SK-N-SH treated with all-trans-retinoic acid at 6 μM for 48 hours (cell line): ENCODE data around the gene SEBOX.

ENCODE experiments used
- CREB5 ChIP-seq: fragments of 250-450 bp; sonication (Bioruptor Pico); IDR thresholded peaks from 2 replicates; pipeline ENCODE4 v1.5.1; 2020; ENCODE audit warnings: low read depth, mild to moderate bottlenecking, moderate library complexity
- CSRNP3 ChIP-seq: fragments of 250-450 bp; sonication (Bioruptor Pico); IDR thresholded peaks from 2 replicates; pipeline ENCODE4 v1.5.1; 2021; ENCODE audit warnings: mild to moderate bottlenecking, moderate library complexity
- TF ChIP-seq, protein P1 (sequence below): fragments of 250-450 bp; sonication (Bioruptor Pico); IDR thresholded peaks from 2 replicates; pipeline ENCODE4 v1.8.0; 2020; ENCODE audit warnings: mild to moderate bottlenecking, moderate library complexity, borderline replicate concordance

DNA sequence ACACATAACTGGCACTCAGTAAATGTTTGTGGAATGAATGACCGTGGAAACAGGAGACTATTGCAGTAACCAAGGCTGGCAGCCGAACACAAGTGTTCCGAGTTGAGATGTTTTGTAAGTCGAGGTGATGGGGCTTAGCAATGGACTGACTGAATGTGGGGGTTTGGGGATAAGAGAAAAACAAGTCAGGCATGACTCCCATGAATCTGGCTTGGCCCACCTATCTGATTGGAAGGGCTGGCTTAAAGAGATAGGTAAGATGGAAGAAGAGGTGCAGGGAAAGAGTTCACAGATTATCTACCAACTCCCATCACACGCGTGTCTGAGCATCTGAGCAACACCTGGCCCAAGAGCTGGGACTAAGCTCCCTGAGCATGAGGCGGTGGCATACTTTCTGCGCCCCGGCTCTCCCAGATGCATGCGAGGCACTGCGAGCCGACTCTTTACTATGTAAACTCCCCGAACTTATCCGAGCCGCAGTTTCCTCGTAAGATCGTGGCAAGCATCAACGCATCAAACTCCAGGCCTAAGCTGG is 30.3 kb downstream of the SEBOX start:
- TF ChIP-seq CSRNP3 (CRISPR knock-in tag) (no peak), CREB5 (CRISPR knock-in tag) (no peak)
- TF ChIP-seq, protein P1, sequence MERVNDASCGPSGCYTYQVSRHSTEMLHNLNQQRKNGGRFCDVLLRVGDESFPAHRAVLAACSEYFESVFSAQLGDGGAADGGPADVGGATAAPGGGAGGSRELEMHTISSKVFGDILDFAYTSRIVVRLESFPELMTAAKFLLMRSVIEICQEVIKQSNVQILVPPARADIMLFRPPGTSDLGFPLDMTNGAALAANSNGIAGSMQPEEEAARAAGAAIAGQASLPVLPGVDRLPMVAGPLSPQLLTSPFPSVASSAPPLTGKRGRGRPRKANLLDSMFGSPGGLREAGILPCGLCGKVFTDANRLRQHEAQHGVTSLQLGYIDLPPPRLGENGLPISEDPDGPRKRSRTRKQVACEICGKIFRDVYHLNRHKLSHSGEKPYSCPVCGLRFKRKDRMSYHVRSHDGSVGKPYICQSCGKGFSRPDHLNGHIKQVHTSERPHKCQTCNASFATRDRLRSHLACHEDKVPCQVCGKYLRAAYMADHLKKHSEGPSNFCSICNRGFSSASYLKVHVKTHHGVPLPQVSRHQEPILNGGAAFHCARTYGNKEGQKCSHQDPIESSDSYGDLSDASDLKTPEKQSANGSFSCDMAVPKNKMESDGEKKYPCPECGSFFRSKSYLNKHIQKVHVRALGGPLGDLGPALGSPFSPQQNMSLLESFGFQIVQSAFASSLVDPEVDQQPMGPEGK (CRISPR knock-in tag) = no peak
